ENCODE measurements around the gene SLX1A. TPM values are rescaled to one million over a fixed set of nuclear protein-coding genes. Genes with fewer than 3 reads are reported as not detected.

Gene SLX1A
- 6.4 to 18.9 TPM (median 12.2 TPM) in 5 replicates for total RNA-seq (2022; extraction: Qiagen RNA extraction)

GRCh38 chr16:30193615-30194014, at the start of gene SLX1A, which contains the start of gene BOLA2B:
Gene SLX1A (plus strand): TSS chr16:30193875. CDS start chr16:30194085, 210 bp downstream.
Gene BOLA2B (minus strand): TSS chr16:30193666. CDS start chr16:30193595, 71 bp downstream.

GRCh38 chr16:30183233-30184095, 10.2 kb upstream of the SLX1A start, which contains the start of gene CORO1A:
Gene CORO1A (plus strand): TSS chr16:30183602. CDS start chr16:30185210, 1,608 bp downstream.

GRCh38 chr16:30199049-30199448, 5.4 kb downstream of the SLX1A start, which contains the start of gene SULT1A3:
Gene SULT1A3 (plus strand): TSS chr16:30199255. CDS start chr16:30200729, 1,474 bp downstream.

Other genes with a start within 250 kb of the SLX1A start
- 83.7 to 99.9 TPM (median 96.5 TPM) in 5 replicates for gene TMEM219, start 231.8 kb upstream of the SLX1A start, total RNA-seq (2022; extraction: Qiagen RNA extraction)
- 22.1 to 34.0 TPM (median 32.2 TPM) in 5 replicates for gene TAOK2, start 220.0 kb upstream of the SLX1A start, total RNA-seq (2022; extraction: Qiagen RNA extraction)
- 14.3 to 16.5 TPM (median 15.6 TPM) in 5 replicates for gene HIRIP3, start 198.3 kb upstream of the SLX1A start, total RNA-seq (2022; extraction: Qiagen RNA extraction)
- gene INO80E, start 197.6 kb upstream of the SLX1A start, total RNA-seq (2022; extraction: Qiagen RNA extraction), result 102 to 113 TPM (median 108 TPM) in 5 replicates
- gene DOC2A, start 182.8 kb upstream of the SLX1A start, total RNA-seq (2022; extraction: Qiagen RNA extraction), result 1.2 to 2.6 TPM (median 1.9 TPM) in 5 replicates
- not detected in 5 replicates for gene C16orf92, start 170.7 kb upstream of the SLX1A start, total RNA-seq (2022; extraction: Qiagen RNA extraction)
- 0.11 to 0.49 TPM (median 0.31 TPM) in 5 replicates for gene TLCD3B, start 162.6 kb upstream of the SLX1A start, total RNA-seq (2022; extraction: Qiagen RNA extraction)
- 1,495 to 1,810 TPM (median 1,752 TPM) in 5 replicates for gene ALDOA, start 128.1 kb upstream of the SLX1A start, total RNA-seq (2022; extraction: Qiagen RNA extraction)
- gene PPP4C, start 117.9 kb upstream of the SLX1A start, total RNA-seq (2022; extraction: Qiagen RNA extraction), result 126 to 149 TPM (median 144 TPM) in 5 replicates
- gene TBX6, start 102.0 kb upstream of the SLX1A start, total RNA-seq (2022; extraction: Qiagen RNA extraction), result 0.08 to 0.44 TPM (median 0.27 TPM) in 5 replicates
- gene YPEL3, start 97.7 kb upstream of the SLX1A start, total RNA-seq (2022; extraction: Qiagen RNA extraction), result 5.7 to 11.8 TPM (median 7.9 TPM) in 5 replicates
- 1.3 to 2.2 TPM (median 1.8 TPM) in 5 replicates for gene GDPD3, start 80.3 kb upstream of the SLX1A start, total RNA-seq (2022; extraction: Qiagen RNA extraction)
- 32.5 to 35.2 TPM (median 32.9 TPM) in 5 replicates for gene MAPK3, start 70.7 kb upstream of the SLX1A start, total RNA-seq (2022; extraction: Qiagen RNA extraction)
- 2.0 to 3.6 TPM (median 2.8 TPM) in 5 replicates for gene CORO1A, start 10.3 kb upstream of the SLX1A start, total RNA-seq (2022; extraction: Qiagen RNA extraction)
- 131 to 236 TPM (median 196 TPM) in 5 replicates for gene BOLA2B, start 209 bp upstream of the SLX1A start, total RNA-seq (2022; extraction: Qiagen RNA extraction)
- gene SULT1A3, start 5.4 kb downstream of the SLX1A start, total RNA-seq (2022; extraction: Qiagen RNA extraction), result 5.0 to 11.1 TPM (median 5.9 TPM) in 5 replicates
- 0.59 to 3.3 TPM (median 3.1 TPM) in 5 replicates for gene NPIPB13, start 54.6 kb downstream of the SLX1A start, total RNA-seq (2022; extraction: Qiagen RNA extraction)
- gene CD2BP2, start 161.4 kb downstream of the SLX1A start, total RNA-seq (2022; extraction: Qiagen RNA extraction), result 64.5 to 69.9 TPM (median 66.8 TPM) in 5 replicates
- 21.2 to 32.4 TPM (median 29.5 TPM) in 5 replicates for gene TBC1D10B, start 176.6 kb downstream of the SLX1A start, total RNA-seq (2022; extraction: Qiagen RNA extraction)
- gene MYL11, start 180.9 kb downstream of the SLX1A start, total RNA-seq (2022; extraction: Qiagen RNA extraction), result 0.65 to 0.88 TPM in 2 of 5 replicates, not detected in the others
- 1.00 to 2.6 TPM (median 1.9 TPM) in 5 replicates for gene SEPTIN1, start 188.7 kb downstream of the SLX1A start, total RNA-seq (2022; extraction: Qiagen RNA extraction)
- 11.7 to 15.2 TPM (median 12.2 TPM) in 5 replicates for gene ZNF48, start 201.5 kb downstream of the SLX1A start, total RNA-seq (2022; extraction: Qiagen RNA extraction)
- 2.8 to 6.1 TPM (median 5.3 TPM) in 5 replicates for gene ZNF771, start 213.7 kb downstream of the SLX1A start, total RNA-seq (2022; extraction: Qiagen RNA extraction)
- gene DCTPP1, start 236.2 kb downstream of the SLX1A start, total RNA-seq (2022; extraction: Qiagen RNA extraction), result 95.7 to 126 TPM (median 123 TPM) in 5 replicates

Data from A549 treated with Mapracorat at 1 μM for 4 hours (cell line).